Neural progenitor cell (in vitro differentiated cells): ENCODE results near the gene ANKRD18A. TPM values are rescaled to one million over a fixed set of nuclear protein-coding genes. Genes with fewer than 3 reads are reported as not detected.

Experiments used
- DNase-seq: peaks from one replicate; pipeline ENCODE4 v3.0.0-alpha.2; 2016; ENCODE audit warnings: low spot score
- H2AFZ ChIP-seq: fragments of 200-600 bp; sonication (generic); replicated peaks from 2 replicates; pipeline ENCODE4 v1.6.1; 2016; ENCODE audit warnings: antibody characterized with exemption
- H3F3A ChIP-seq: fragments of 200-600 bp; sonication (generic); 2 replicates; pipeline ENCODE4 v1.6.1; 2016; ENCODE audit warnings: antibody characterized with exemption, low read depth
- H3K27ac ChIP-seq: fragments of 200-600 bp; sonication (generic); 2 replicates; pipeline ENCODE4 v1.5.1; 2016; ENCODE audit warnings: mild to moderate bottlenecking
- H3K27me3 ChIP-seq: fragments of 200-600 bp; sonication (generic); 2 replicates; pipeline ENCODE4 v1.6.1; 2016; ENCODE audit warnings: mild to moderate bottlenecking, moderate library complexity
- H3K36me3 ChIP-seq: fragments of 200-600 bp; sonication (generic); 2 replicates; pipeline ENCODE4 v1.5.1; 2016
- H3K4me1 ChIP-seq: fragments of 200-600 bp; sonication (generic); 2 replicates; pipeline ENCODE4 v1.6.1; 2016; ENCODE audit warnings: mixed run types
- H3K4me2 ChIP-seq: fragments of 200-600 bp; sonication (generic); 2 replicates; pipeline ENCODE4 v1.6.1; 2016
- H3K4me3 ChIP-seq: fragments of 200-600 bp; sonication (generic); 2 replicates; pipeline ENCODE4 v1.5.1; 2016
- H3K79me2 ChIP-seq: fragments of 200-600 bp; sonication (generic); 2 replicates; pipeline ENCODE4 v1.6.1; 2016; ENCODE audit warnings: low read depth
- H3K9ac ChIP-seq: fragments of 200-600 bp; sonication (generic); 2 replicates; pipeline ENCODE4 v1.6.1; 2016
- H3K9me3 ChIP-seq: fragments of 200-600 bp; sonication (generic); 2 replicates; pipeline ENCODE4 v1.5.1; 2016; ENCODE audit warnings: low read depth
- H4K20me1 ChIP-seq: fragments of 200-600 bp; sonication (generic); 2 replicates; pipeline ENCODE4 v1.6.1; 2016; ENCODE audit warnings: low read depth
- H3K27ac Mint-ChIP-seq: 3 replicates; pipeline ENCODE4 v1.8.0; 2021; ENCODE audit warnings: mixed read lengths
- H3K27me3 Mint-ChIP-seq: 2 replicates; pipeline ENCODE4 v1.8.0; 2022; ENCODE audit warnings: low read depth, mild to moderate bottlenecking, inconsistent platforms, moderate library complexity, mixed read lengths; ENCODE audit not compliant: insufficient read depth
- H3K36me3 Mint-ChIP-seq: 3 replicates; pipeline ENCODE4 v1.8.0; 2021; ENCODE audit warnings: mixed read lengths
- H3K4me1 Mint-ChIP-seq: 3 replicates; pipeline ENCODE4 v1.8.0; 2021; ENCODE audit warnings: mixed read lengths
- H3K4me3 Mint-ChIP-seq: 3 replicates; pipeline ENCODE4 v1.8.0; 2021; ENCODE audit warnings: mild to moderate bottlenecking, moderate library complexity, mixed read lengths
- H3K9me3 Mint-ChIP-seq: 3 replicates; pipeline ENCODE4 v1.8.0; 2020; ENCODE audit warnings: mixed read lengths
- CTCF ChIP-seq: fragments of 200-600 bp; sonication (generic); IDR thresholded peaks from 2 replicates; pipeline ENCODE4 v1.5.1; 2017; ENCODE audit warnings: antibody characterized with exemption, mild to moderate bottlenecking
- EZH2 ChIP-seq: fragments of 200-600 bp; sonication (generic); IDR thresholded peaks from 2 replicates; pipeline ENCODE4 v1.6.1; 2017; ENCODE audit warnings: antibody characterized with exemption, mild to moderate bottlenecking, moderate library complexity
- EZH2phosphoT487 ChIP-seq: fragments of 200-600 bp; sonication (generic); IDR thresholded peaks from 2 replicates; pipeline ENCODE4 v1.6.1; 2017; ENCODE audit warnings: antibody characterized with exemption
- total RNA-seq: library from RNA; depleted of rRNA; stranded (reverse); fragments of >200 nt; gene quantifications from 2 replicates; pipeline ENCODE4 v1.2.3, GENCODE V29; 2015; ENCODE audit warnings: low replicate concordance

ANKRD18A gene
- total RNA-seq, 1 donor from 2014 or later = 3.0 TPM

GRCh38 chr9:38638881-38639576, 18.6 kb upstream of the ANKRD18A start:
- H3K27ac ChIP-seq = no peak overlapping the region
- Mint-ChIP-seq H3K4me1 (peaks cover 11% of the 10 kb centered on the region), H3K9me3 (peaks cover 4% of the 10 kb centered on the region), H3K27me3 (peaks cover 4% of the 10 kb centered on the region), H3K36me3 (no peaks in the 10 kb centered on the region), H3K4me3 (no peak overlapping the region), H3K27ac (peak overlapping the region; percentile 22)
- H4K20me1 ChIP-seq = no peaks in the 10 kb centered on the region
- no peaks in the 10 kb centered on the region for H3K27me3 ChIP-seq
- no peak overlapping the region for H3K9ac ChIP-seq
- no peak overlapping the region for H3K4me3 ChIP-seq
- TF ChIP-seq EZH2 = no peak
- TF ChIP-seq EZH2phosphoT487 = no peak
- no peak for TF ChIP-seq CTCF
- no peaks in the 10 kb centered on the region for H3K4me1 ChIP-seq
- DNase-seq = no peak
- no peaks in the 10 kb centered on the region for H3K79me2 ChIP-seq
- no peak overlapping the region for H3K4me2 ChIP-seq
- H3F3A ChIP-seq = no peaks in the 10 kb centered on the region
- no peaks in the 10 kb centered on the region for H3K36me3 ChIP-seq
- no peak overlapping the region for H2AFZ ChIP-seq
- no peaks in the 10 kb centered on the region for H3K9me3 ChIP-seq

GRCh38 chr9:38634315-38634714, 13.9 kb upstream of the ANKRD18A start:
- H3K27ac Mint-ChIP-seq = no peak overlapping the region

GRCh38 chr9:38629511-38629910, 9.1 kb upstream of the ANKRD18A start:
- H3K36me3 Mint-ChIP-seq = no peaks in the 10 kb centered on the region

More at GRCh38 chr9:38634315-38634714, 13.9 kb upstream of the ANKRD18A start:
- H3K4me3 ChIP-seq = no peak overlapping the region
- no peak for DNase-seq
- no peaks in the 10 kb centered on the region for H3K27me3 ChIP-seq
- H3K9me3 Mint-ChIP-seq = peaks cover 4% of the 10 kb centered on the region
- H3K27me3 Mint-ChIP-seq = no peaks in the 10 kb centered on the region
- H3K4me1 Mint-ChIP-seq = no peaks in the 10 kb centered on the region
- no peaks in the 10 kb centered on the region for H3K9me3 ChIP-seq
- TF ChIP-seq EZH2phosphoT487 = no peak
- TF ChIP-seq EZH2 = no peak
- no peaks in the 10 kb centered on the region for H4K20me1 ChIP-seq
- no peaks in the 10 kb centered on the region for H3K79me2 ChIP-seq
- H3K4me2 ChIP-seq = no peak overlapping the region
- no peak overlapping the region for H3K27ac ChIP-seq
- no peak overlapping the region for H3K4me3 Mint-ChIP-seq
- H3K36me3 Mint-ChIP-seq = no peaks in the 10 kb centered on the region
- no peak overlapping the region for H2AFZ ChIP-seq
- H3K4me1 ChIP-seq = no peaks in the 10 kb centered on the region
- H3K36me3 ChIP-seq = no peaks in the 10 kb centered on the region
- no peaks in the 10 kb centered on the region for H3F3A ChIP-seq
- H3K9ac ChIP-seq = no peak overlapping the region

More at GRCh38 chr9:38629511-38629910, 9.1 kb upstream of the ANKRD18A start:
- Histone ChIP-seq H3K4me2 (no peak overlapping the region), H3K4me3 (no peak overlapping the region), H3K27ac (no peak overlapping the region), H3K36me3 (no peaks in the 10 kb centered on the region), H3K79me2 (no peaks in the 10 kb centered on the region), H2AFZ (no peak overlapping the region), H3K9me3 (peaks cover under 1% of the 10 kb centered on the region), H4K20me1 (no peaks in the 10 kb centered on the region), H3K4me1 (no peaks in the 10 kb centered on the region), H3K9ac (no peak overlapping the region), H3K27me3 (no peaks in the 10 kb centered on the region), H3F3A (no peaks in the 10 kb centered on the region)
- TF ChIP-seq EZH2phosphoT487 = no peak
- TF ChIP-seq CTCF = no peak
- TF ChIP-seq EZH2 = no peak
- DNase-seq = no peak
- Mint-ChIP-seq H3K4me1 (no peaks in the 10 kb centered on the region), H3K27me3 (peaks cover 2% of the 10 kb centered on the region), H3K9me3 (peaks cover 9% of the 10 kb centered on the region), H3K4me3 (no peak overlapping the region), H3K27ac (no peak overlapping the region)
